Measurements from ENCODE around the gene SLC35D1. TPM values are rescaled to one million over a fixed set of nuclear protein-coding genes. Genes with fewer than 3 reads are reported as not detected.

Gene SLC35D1
- total and polyA plus RNA-seq, 2 donors (not counting 1 experiment from before 2014, with no cell fraction given): 4.0 to 16.8 TPM

DNA sequence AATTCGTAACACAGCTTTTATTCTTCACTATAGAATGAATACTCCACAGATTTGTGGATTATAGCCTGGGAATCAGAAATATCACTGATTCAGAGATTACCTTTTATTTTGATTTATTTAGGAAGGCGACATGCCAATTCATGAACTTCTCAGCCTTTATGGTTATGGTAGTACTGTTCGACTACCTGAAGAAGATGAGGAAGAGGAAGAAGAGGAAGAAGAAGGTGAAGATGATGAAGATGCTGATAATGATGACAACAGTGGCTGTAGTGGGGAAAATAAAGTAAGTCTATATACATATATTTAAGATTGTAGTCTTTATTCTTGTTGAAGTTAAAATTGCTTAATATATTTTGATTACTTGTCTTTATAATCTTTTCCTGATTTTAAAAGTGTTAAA lies 96.0 kb downstream of the SLC35D1 start:
- H3K4me3 ChIP-seq (ENCODE audit: control extremely low read depth in 1 of 5, extremely low read depth in 1 of 5, insufficient read depth in 1 of 5, low read depth in 2 of 5, low read length in 4 of 5): no peak overlapping the region
- H3K36me3 ChIP-seq (replicated peaks in 1 of 2; ENCODE audit: control extremely low read depth in 1 of 2, control insufficient read depth in 1 of 2, extremely low read depth in 1 of 2, insufficient read depth in 2 of 2, low read length in 1 of 2): peaks cover 22 to 73% of the 10 kb centered on the region in 2 experiments
- no peaks in the 10 kb centered on the region for H3K27me3 ChIP-seq (replicated peaks in 1 of 4; ENCODE audit: control extremely low read depth in 1 of 4, control insufficient read depth in 3 of 4, insufficient read depth in 4 of 4, low read length in 3 of 4)
- Mint-ChIP-seq H3K4me1 (peaks cover 5% of the 10 kb centered on the region), H3K4me3 (no peak overlapping the region), H3K9me3 (ENCODE audit: insufficient read depth) (no peaks in the 10 kb centered on the region), H3K27ac (no peak overlapping the region), H3K27me3 (no peaks in the 10 kb centered on the region)
- no peaks in the 10 kb centered on the region for H3K9me3 ChIP-seq (ENCODE audit: control extremely low read depth in 1 of 3, control insufficient read depth in 2 of 3, insufficient read depth in 1 of 3, low read length in 2 of 3)
- 90% methylated on average over 2 of the region's 3 CpGs for WGBS (ENCODE audit: insufficient coverage)
- H4K20me1 ChIP-seq (ENCODE audit: control insufficient read depth, insufficient read depth, low read length, poor library complexity, severe bottlenecking): peaks cover 9% of the 10 kb centered on the region
- ChIA-PET POLR2A (no interaction called here), CTCF (no interaction called here)
- no peak overlapping the region for H2AFZ ChIP-seq (ENCODE audit: insufficient read depth, low read depth, low read length, poor library complexity, severe bottlenecking)
- no peak overlapping the region for H3K9ac ChIP-seq (ENCODE audit: low read length)
- H3K79me2 ChIP-seq (ENCODE audit: control insufficient read depth, insufficient read depth, low read length): peaks cover 9% of the 10 kb centered on the region
- intact Hi-C loops (cut with micrococcal nuclease): no loop called here
- DNase-seq (no peak), ATAC-seq (ENCODE audit: low read depth) (no peak)
- no peak overlapping the region for H3K27ac ChIP-seq (ENCODE audit: low read length in 2 of 2)
- no peaks in the 10 kb centered on the region for H3K4me1 ChIP-seq (ENCODE audit: control insufficient read depth in 2 of 2, insufficient read depth in 2 of 2, low read length in 2 of 2)
- no peak overlapping the region for H3K4me2 ChIP-seq (replicated peaks; ENCODE audit: low read depth, low read length, poor library complexity, severe bottlenecking)
- TF ChIP-seq EZH2 (IDR thresholded peaks at IDR 0.05; ENCODE audit: borderline replicate concordance, insufficient read depth, low read depth, low read length, poor library complexity, severe bottlenecking): no peak
- TF ChIP-seq, protein P1, sequence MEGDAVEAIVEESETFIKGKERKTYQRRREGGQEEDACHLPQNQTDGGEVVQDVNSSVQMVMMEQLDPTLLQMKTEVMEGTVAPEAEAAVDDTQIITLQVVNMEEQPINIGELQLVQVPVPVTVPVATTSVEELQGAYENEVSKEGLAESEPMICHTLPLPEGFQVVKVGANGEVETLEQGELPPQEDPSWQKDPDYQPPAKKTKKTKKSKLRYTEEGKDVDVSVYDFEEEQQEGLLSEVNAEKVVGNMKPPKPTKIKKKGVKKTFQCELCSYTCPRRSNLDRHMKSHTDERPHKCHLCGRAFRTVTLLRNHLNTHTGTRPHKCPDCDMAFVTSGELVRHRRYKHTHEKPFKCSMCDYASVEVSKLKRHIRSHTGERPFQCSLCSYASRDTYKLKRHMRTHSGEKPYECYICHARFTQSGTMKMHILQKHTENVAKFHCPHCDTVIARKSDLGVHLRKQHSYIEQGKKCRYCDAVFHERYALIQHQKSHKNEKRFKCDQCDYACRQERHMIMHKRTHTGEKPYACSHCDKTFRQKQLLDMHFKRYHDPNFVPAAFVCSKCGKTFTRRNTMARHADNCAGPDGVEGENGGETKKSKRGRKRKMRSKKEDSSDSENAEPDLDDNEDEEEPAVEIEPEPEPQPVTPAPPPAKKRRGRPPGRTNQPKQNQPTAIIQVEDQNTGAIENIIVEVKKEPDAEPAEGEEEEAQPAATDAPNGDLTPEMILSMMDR (IDR thresholded peaks at IDR 0.05): no peak

DNA sequence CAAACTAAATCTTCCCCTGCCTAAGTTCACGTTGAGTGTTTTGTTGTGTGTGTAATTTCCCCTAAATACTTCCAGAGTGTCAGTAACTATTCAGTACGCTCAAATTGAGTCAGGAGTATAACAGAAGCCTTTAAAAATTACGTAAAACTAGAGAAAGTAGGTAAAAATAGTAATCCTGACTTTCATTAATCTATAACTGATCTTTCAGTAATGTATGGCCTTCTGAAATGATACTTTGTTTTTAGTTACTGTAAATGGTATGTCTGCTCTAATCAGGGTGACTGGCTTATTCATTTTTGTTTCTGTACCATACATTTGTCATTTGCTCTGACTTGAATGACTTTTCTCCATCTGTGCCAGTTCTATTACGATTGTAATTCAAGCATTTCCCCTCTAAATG lies 99.7 kb downstream of the SLC35D1 start:
- Histone ChIP-seq H3K9me3 (ENCODE audit: control extremely low read depth in 1 of 3, control insufficient read depth in 2 of 3, insufficient read depth in 1 of 3, low read length in 2 of 3) (no peaks in the 10 kb centered on the region), H3K4me2 (replicated peaks; ENCODE audit: low read depth, low read length, poor library complexity, severe bottlenecking) (no peak overlapping the region), H4K20me1 (ENCODE audit: control insufficient read depth, insufficient read depth, low read length, poor library complexity, severe bottlenecking) (peaks cover 12% of the 10 kb centered on the region), H3K4me3 (ENCODE audit: control extremely low read depth in 1 of 5, extremely low read depth in 1 of 5, insufficient read depth in 1 of 5, low read depth in 2 of 5, low read length in 4 of 5) (no peak overlapping the region), H3K27me3 (replicated peaks in 1 of 4; ENCODE audit: control extremely low read depth in 1 of 4, control insufficient read depth in 3 of 4, insufficient read depth in 4 of 4, low read length in 3 of 4) (no peaks in the 10 kb centered on the region), H3K79me2 (ENCODE audit: control insufficient read depth, insufficient read depth, low read length) (peaks cover 12% of the 10 kb centered on the region), H3K9ac (ENCODE audit: low read length) (no peak overlapping the region), H3K36me3 (replicated peaks in 1 of 2; ENCODE audit: control extremely low read depth in 1 of 2, control insufficient read depth in 1 of 2, extremely low read depth in 1 of 2, insufficient read depth in 2 of 2, low read length in 1 of 2) (peaks cover 17 to 52% of the 10 kb centered on the region in 2 experiments), H3K27ac (ENCODE audit: low read length in 2 of 2) (no peak overlapping the region), H2AFZ (ENCODE audit: insufficient read depth, low read depth, low read length, poor library complexity, severe bottlenecking) (no peak overlapping the region), H3K4me1 (ENCODE audit: control insufficient read depth in 2 of 2, insufficient read depth in 2 of 2, low read length in 2 of 2) (no peaks in the 10 kb centered on the region)
- ATAC-seq (ENCODE audit: low read depth): no peak
- TF ChIP-seq, protein P1 (IDR thresholded peaks at IDR 0.05): no peak
- no peak for TF ChIP-seq EZH2 (IDR thresholded peaks at IDR 0.05; ENCODE audit: borderline replicate concordance, insufficient read depth, low read depth, low read length, poor library complexity, severe bottlenecking)
- DNase-seq: no peak
- H3K27ac Mint-ChIP-seq: no peak overlapping the region
- CTCF ChIA-PET: no interaction called here
- WGBS (ENCODE audit: insufficient coverage): no CpG with 5 or more reads among the region's 4 CpGs
- intact Hi-C loops (cut with micrococcal nuclease): no loop called here
- H3K27me3 Mint-ChIP-seq: no peaks in the 10 kb centered on the region
- POLR2A ChIA-PET: no interaction called here
- no peak overlapping the region for H3K4me3 Mint-ChIP-seq
- peaks cover 2% of the 10 kb centered on the region for H3K4me1 Mint-ChIP-seq
- no peaks in the 10 kb centered on the region for H3K9me3 Mint-ChIP-seq (ENCODE audit: insufficient read depth)
